OCI-LY3 (cell line): ENCODE results near the gene TALDO1.

Source experiments
- H2AFZ ChIP-seq: fragments of 200-600, 300-600 bp; shearing (Covaris generic); 2 replicates; pipeline ENCODE4 v1.6.0; 2014; ENCODE audit warnings: antibody characterized with exemption, low read depth, low read length
- H3K27ac ChIP-seq: fragments of 200-600, 300-600 bp; sonication (generic); 2 replicates; pipeline ENCODE4 v1.5.1; 2014; ENCODE audit warnings: mild to moderate bottlenecking, low read length, moderate library complexity, mixed read lengths
- H3K27me3 ChIP-seq: fragments of 200-600, 300-600 bp; sonication (generic); 2 replicates; pipeline ENCODE4 v1.6.1; 2014; ENCODE audit warnings: low read depth, low read length, mixed read lengths
- H3K36me3 ChIP-seq: fragments of 200-600, 300-600 bp; sonication (generic); replicated peaks from 2 replicates; pipeline ENCODE3; 2014; ENCODE audit warnings: low read depth, low read length, mixed read lengths
- H3K4me1 ChIP-seq: fragments of 300-600, 200-600 bp; sonication (generic); 2 replicates; pipeline ENCODE4 v1.6.1; 2014; ENCODE audit warnings: low read length, mixed read lengths
- H3K4me2 ChIP-seq: fragments of 200-600, 300-600 bp; sonication (generic); 2 replicates; pipeline ENCODE4 v1.6.1; 2014; ENCODE audit warnings: low read length, mixed read lengths
- H3K4me3 ChIP-seq: fragments of 300-600, 200-600 bp; sonication (generic); 2 replicates; pipeline ENCODE4 v1.5.1; 2014; ENCODE audit warnings: antibody characterized with exemption, mild to moderate bottlenecking, low read length, moderate library complexity
- H3K79me2 ChIP-seq: fragments of 300-600, 200-600 bp; shearing (Covaris generic); 2 replicates; pipeline ENCODE4 v1.6.1; 2014; ENCODE audit warnings: mild to moderate bottlenecking, low read length, mixed read lengths
- H3K9ac ChIP-seq: fragments of 300-600, 200-600 bp; shearing (Covaris generic); 2 replicates; pipeline ENCODE4 v1.6.0; 2014; ENCODE audit warnings: mild to moderate bottlenecking, low read length, moderate library complexity
- H3K9me3 ChIP-seq: fragments of 200-600, 300-600 bp; shearing (Covaris generic); 2 replicates; pipeline ENCODE4 v1.6.1; 2014; ENCODE audit warnings: low read length, mixed read lengths; ENCODE audit not compliant: insufficient read depth
- H4K20me1 ChIP-seq: fragments of 200-600, 300-600 bp; sonication (generic); 2 replicates; pipeline ENCODE4 v1.6.1; 2016; ENCODE audit warnings: low read length, mixed read lengths; ENCODE audit not compliant: insufficient read depth
- EZH2phosphoT487 ChIP-seq: fragments of 200-600 bp; shearing (Covaris generic); IDR thresholded peaks from 2 replicates; pipeline ENCODE4 v1.6.1; 2018; ENCODE audit warnings: antibody characterized with exemption, mixed run types, low read depth
- TF ChIP-seq, protein P1 (sequence below): fragments of 200-600, 300-600 bp; sonication (generic); IDR thresholded peaks from 2 replicates; pipeline ENCODE4 v1.5.1; 2014; ENCODE audit warnings: antibody characterized with exemption, low read length, low read depth

Gene TALDO1

DNA sequence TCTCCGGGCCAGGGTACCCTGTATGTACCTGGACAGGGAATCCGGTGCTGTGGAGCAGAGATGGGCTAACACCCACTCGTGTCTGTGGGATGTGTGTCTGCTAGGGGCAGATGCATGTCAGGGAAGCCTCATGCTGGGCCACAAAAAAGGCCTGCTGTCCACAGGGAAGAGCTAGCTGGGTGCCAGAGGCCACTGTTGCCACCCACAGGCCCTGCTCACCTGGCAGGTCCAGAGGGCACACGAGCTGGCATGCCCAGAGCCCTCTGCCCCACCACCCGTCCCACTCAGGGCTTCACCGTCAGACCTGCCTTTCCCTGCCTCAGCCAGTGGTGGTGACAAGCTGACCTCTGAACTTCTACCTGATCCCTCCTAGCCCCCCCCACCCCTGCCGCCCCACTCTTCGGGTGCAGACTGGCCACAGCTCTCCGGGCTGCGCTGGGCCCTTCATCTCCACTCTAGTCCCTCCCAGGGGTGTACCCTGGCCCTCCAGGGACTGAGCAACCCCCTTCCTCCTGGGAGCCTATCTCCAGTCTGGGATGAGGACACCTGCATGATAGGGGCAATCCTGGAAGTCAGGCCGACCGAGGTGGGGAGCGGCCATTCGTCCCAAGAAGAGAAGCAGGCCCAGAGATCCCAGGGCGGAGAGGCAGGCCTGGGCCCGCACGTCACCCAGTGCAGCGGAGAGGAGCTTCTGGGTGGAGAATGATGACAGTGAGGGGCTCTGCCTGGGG is 49.5 kb downstream of the TALDO1 start:
- Histone ChIP-seq H2AFZ (no peak overlapping the region), H3K4me1 (peaks cover 14% of the 10 kb centered on the region), H3K4me3 (peak overlapping the region; percentile 92), H3K9me3 (no peaks in the 10 kb centered on the region), H3K4me2 (peak overlapping the region; percentile 98), H3K27ac (peak overlapping the region; percentile 78), H4K20me1 (peaks cover 4% of the 10 kb centered on the region; the same call in 1 of the 2 replicates), H3K36me3 (peaks cover 3% of the 10 kb centered on the region), H3K79me2 (peaks cover 34% of the 10 kb centered on the region), H3K9ac (peak overlapping the region; percentile 90), H3K27me3 (no peaks in the 10 kb centered on the region)
- no peak for TF ChIP-seq EZH2phosphoT487
- TF ChIP-seq, protein P1, sequence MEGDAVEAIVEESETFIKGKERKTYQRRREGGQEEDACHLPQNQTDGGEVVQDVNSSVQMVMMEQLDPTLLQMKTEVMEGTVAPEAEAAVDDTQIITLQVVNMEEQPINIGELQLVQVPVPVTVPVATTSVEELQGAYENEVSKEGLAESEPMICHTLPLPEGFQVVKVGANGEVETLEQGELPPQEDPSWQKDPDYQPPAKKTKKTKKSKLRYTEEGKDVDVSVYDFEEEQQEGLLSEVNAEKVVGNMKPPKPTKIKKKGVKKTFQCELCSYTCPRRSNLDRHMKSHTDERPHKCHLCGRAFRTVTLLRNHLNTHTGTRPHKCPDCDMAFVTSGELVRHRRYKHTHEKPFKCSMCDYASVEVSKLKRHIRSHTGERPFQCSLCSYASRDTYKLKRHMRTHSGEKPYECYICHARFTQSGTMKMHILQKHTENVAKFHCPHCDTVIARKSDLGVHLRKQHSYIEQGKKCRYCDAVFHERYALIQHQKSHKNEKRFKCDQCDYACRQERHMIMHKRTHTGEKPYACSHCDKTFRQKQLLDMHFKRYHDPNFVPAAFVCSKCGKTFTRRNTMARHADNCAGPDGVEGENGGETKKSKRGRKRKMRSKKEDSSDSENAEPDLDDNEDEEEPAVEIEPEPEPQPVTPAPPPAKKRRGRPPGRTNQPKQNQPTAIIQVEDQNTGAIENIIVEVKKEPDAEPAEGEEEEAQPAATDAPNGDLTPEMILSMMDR, result no peak

DNA sequence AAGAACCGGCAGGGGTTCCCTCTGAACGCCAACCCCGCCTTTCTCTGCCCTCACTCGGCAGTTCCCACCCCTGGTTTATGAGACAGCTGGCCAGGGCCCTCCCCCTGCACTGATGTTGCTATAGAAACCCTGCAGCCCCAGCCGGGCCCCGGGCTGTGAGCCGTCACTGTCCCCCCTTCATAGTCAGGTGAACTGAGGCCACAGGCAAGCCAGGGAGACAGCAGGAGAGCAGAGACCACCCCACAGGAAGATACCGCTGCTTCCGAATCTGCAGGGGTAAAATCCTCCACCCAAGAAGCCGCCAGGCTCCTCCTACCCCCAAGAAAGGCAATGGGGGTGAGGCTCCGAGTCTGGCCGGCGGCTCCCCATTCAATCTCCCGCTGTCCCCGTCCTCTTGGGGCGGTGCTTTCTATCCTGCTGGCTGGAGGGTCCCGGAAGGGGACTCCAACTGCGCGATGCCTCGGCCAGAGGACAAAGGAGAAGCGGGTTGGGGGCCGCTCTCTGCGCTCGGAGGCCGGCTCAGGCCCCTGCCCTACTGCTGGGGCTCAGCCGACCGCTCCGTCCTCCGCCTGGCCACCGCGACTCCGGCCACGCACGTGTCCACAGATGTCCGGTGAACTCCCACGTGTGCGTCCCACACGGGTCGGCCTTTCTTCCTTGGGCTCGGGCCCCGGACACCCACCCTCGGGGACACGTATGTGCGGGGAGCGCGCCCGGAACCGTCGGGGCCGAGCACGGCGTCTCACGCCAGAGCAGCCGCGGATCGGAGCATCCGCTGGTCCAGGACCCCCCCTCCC is 50.2 kb downstream of the TALDO1 start:
- no peaks in the 10 kb centered on the region for H3K27me3 ChIP-seq
- H3K27ac ChIP-seq, result peak overlapping the region; percentile 78
- peak overlapping the region; percentile 58; the same call in 1 of the 2 replicates for H2AFZ ChIP-seq
- TF ChIP-seq EZH2phosphoT487, result no peak
- TF ChIP-seq, protein P1, result no peak
- peaks cover 4% of the 10 kb centered on the region; the same call in 1 of the 2 replicates for H4K20me1 ChIP-seq
- peaks cover 14% of the 10 kb centered on the region for H3K4me1 ChIP-seq
- peak overlapping the region; percentile 98 for H3K4me2 ChIP-seq
- peak overlapping the region; percentile 90 for H3K9ac ChIP-seq
- peaks cover 34% of the 10 kb centered on the region for H3K79me2 ChIP-seq
- H3K4me3 ChIP-seq, result peak overlapping the region; percentile 92
- no peaks in the 10 kb centered on the region for H3K9me3 ChIP-seq
- no peaks in the 10 kb centered on the region for H3K36me3 ChIP-seq

DNA sequence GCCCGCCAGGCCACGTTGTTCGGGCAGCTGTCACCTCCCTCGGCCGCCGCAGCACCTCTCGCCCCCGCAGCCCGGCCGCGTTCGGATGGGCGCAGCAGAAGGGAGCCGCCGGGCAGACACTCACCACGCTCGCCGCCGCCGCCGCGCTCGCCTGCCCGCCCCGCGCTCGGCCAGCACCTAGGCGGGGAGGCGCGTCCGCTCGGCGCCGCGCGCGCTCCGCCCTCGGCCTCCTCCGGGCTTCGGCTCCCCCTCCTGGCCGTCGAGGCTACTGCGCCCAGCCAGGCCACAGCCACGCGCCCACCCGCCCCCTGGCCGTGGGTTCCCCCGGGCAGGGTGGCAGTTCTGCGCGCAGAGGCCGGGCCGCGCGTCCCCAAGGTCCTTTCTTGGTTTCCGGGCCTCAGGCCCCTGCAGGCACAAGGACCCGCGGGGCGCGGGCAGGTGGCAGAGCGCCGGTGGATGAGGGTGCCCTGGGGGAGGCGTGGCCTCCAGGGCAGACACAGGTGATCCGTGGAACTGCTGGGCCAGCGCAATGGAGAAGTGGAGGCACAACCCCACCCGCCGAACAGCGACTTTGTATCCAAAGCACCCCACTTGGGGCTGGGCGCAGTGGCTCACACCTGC is 50.9 kb downstream of the TALDO1 start, which contains the start of gene SLC25A22:
SLC25A22 (minus strand) TSS at position 189 of the 621 bp plus-strand sequence. CDS start 3,275 bp downstream, outside the sequence.
- no peaks in the 10 kb centered on the region for H3K36me3 ChIP-seq
- TF ChIP-seq, protein P1, result peak; percentile 62
- TF ChIP-seq EZH2phosphoT487, result no peak
- H3K4me2 ChIP-seq, result peak within 1 kb of the TSS; percentile 98
- no peaks in the 10 kb centered on the region for H3K27me3 ChIP-seq
- peaks cover 4% of the 10 kb centered on the region; the same call in 1 of the 2 replicates for H4K20me1 ChIP-seq
- peak within 1 kb of the TSS; percentile 78 for H3K27ac ChIP-seq
- H3K4me1 ChIP-seq, result peaks cover 14% of the 10 kb centered on the region
- H3K4me3 ChIP-seq, result peak within 1 kb of the TSS; percentile 92
- peak within 1 kb of the TSS; percentile 90 for H3K9ac ChIP-seq
- peaks cover 34% of the 10 kb centered on the region for H3K79me2 ChIP-seq
- no peaks in the 10 kb centered on the region for H3K9me3 ChIP-seq
- H2AFZ ChIP-seq, result peak within 1 kb of the TSS; percentile 58; the same call in 1 of the 2 replicates
